ENCODE results near the gene CASP7.

Gene CASP7

GRCh38 chr10:113712755-113713639 is 33.3 kb downstream of the CASP7 start:
- DNase-seq (ENCODE audit: low read depth), result no peak

DNA sequence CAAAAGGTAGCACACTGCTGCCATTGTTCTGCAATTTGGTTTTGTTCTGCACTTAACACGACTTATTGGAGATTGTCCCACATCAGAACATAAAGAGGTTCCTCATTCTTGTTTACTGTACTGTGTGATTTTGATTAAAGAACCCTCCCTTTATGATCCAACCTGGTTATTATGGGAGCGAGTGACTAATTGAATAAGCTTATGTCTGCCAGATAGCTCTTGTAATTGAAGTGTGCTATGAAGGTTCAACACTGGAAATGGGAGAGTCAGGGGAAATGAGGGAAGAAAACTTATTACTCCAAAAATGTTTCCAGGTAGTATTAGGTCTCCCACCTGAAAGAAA is 33.9 kb downstream of the CASP7 start:
- no peak for DNase-seq (ENCODE audit: low read depth)

DNA sequence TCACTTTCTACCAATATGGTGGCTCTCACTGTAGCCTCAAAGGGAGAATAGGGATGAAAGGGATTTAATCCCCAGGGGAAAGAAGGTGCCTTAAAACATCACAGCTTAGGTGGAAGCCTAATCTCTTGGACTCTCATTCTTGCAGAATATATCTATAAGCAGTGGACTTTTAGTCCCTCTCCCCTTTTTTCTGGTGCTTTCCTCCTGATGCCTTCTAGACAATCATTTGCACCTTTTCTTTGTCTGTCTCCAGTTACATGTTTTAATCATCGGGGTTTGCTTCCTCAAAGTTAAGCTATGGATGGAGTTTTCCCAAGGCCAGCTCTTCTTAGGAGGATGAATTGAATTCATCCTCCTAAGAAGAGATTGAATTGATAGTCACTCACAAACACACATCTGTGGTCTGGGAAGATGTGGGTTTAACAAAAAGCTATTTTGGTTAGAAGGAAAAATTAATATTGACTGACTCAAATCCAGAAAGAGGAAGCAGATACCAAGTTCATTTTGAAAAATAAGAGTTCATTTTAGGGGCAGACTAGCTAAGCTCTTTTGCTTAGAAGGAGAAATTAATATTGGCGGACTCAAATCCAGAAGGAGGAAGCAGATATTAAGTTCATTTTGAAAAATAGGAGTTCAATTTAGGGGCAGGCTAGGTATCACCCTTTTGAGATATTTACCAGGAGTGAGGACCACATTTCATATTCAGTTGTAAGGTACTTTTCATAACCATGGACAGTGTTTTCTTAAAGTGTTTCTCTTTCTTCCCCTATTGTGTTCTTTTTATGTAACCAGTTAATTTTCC is 36.6 kb downstream of the CASP7 start:
- no peak for DNase-seq (ENCODE audit: low read depth)

DNA sequence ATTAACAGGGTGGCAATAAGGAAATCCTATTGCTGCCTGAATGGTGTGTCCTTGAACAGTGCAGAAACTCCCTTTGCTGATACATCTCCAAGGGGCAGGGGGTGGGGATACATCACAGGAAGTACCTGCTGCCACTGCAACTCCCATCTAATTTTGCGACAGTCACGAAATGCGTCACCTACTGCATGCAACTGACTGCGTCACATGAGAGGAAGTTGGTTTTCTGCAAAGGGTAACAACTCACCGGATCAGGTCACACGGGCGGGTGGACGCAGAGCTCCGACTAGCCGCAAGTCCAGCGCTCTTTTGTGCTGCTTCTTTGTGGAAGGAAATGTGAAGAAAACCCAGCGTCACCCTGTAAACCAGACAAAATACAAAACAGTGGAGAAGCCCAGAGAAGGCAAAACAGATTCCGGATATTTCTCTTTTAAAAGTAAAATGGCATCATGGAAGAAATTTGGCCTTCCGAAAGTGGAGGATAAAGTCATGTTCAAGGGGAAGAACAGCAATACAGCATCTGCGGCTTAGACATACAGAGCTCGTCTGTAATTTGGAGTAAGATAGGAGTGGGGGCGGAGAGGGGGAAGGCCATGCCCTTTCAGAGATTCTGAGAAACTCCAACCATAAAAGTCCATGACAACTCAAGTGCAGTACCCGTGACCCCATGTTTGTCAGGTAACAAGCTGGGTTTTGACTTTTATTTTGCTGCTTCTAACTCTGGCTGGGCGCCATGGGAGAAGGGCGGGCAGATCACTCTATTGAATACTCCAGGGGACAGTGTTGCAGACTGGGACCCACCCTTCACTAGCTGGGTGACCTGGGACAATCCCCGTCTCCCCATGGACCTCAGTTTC is 39.5 kb downstream of the CASP7 start:
- DNase-seq (ENCODE audit: low read depth), result no peak

GRCh38 chr10:113720386-113720785 is 40.7 kb downstream of the CASP7 start:
- no peak for DNase-seq (ENCODE audit: low read depth)

- no peak for DNase-seq (ENCODE audit: low read depth)
Observed at GRCh38 chr10:113732160-113732881, 52.6 kb downstream of the CASP7 start.

GRCh38 chr10:113732966-113733365 is 53.3 kb downstream of the CASP7 start:
- no peak for DNase-seq (ENCODE audit: low read depth)

DNA sequence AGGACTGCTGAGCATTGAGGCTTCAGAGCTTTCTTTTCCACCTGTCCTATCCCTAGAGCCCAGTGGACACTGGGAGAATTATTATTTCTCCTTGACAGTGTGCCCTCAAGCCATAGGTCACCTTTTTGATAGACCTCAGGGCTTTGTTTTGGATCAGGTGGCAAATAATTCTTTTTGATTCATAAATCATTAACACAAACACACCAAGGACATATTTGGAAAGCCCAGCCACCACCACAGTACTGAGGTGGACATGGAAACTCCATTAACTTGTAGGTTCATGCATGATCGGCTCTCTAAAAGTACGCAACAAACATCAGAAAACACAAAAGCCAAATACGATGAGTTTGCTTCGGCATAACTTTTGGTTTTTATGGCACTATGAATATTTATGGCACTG is 53.9 kb downstream of the CASP7 start:
- DNase-seq (ENCODE audit: low read depth), result no peak

DNA sequence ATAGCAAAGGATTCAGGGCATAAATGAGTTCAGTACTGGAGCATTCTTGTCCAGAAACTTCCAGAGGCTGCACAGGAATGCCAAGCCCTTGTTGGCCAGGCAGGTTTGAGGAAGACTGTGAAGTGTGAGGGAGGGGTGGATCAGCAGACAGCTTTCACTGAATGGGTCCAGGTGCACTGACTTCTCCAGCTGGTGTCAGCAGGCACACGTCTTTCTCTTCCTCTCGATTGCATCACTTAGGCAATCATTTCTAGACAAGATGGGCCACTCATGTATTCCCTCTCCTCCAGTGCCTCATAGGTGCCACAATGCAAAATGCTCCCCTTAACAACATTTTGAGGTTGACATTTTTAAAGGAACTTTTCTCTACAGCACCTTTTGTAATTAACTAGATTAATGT is 56.2 kb downstream of the CASP7 start:
- DNase-seq (ENCODE audit: low read depth), result no peak

- DNase-seq (ENCODE audit: low read depth), result no peak
Observed at GRCh38 chr10:113736576-113736975, 56.9 kb downstream of the CASP7 start.

GRCh38 chr10:113739031-113739430 is 59.3 kb downstream of the CASP7 start:
- no peak for DNase-seq (ENCODE audit: low read depth)

GRCh38 chr10:113739577-113739976 is 59.9 kb downstream of the CASP7 start:
- no peak for DNase-seq (ENCODE audit: low read depth)

DNA sequence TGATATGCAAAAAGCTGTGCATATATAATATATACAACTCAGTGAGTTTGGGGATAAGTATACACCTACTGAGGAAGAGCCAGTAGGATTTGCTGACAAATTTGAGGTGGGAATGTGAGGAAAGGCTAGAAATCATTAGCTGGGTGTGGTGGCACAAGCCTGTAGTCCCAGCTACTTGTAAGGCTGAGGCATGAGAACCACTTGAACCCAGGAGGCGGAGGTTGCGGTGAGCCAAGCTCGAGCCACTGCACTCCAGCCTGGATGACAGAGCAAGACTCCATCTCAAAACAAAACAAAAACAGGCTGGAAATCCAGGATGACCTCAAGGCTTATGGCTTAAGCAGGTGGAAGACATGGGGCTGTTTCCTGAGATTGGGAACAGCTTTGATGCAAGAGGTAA is 61.1 kb downstream of the CASP7 start:
- no peak for DNase-seq (ENCODE audit: low read depth)

DNA sequence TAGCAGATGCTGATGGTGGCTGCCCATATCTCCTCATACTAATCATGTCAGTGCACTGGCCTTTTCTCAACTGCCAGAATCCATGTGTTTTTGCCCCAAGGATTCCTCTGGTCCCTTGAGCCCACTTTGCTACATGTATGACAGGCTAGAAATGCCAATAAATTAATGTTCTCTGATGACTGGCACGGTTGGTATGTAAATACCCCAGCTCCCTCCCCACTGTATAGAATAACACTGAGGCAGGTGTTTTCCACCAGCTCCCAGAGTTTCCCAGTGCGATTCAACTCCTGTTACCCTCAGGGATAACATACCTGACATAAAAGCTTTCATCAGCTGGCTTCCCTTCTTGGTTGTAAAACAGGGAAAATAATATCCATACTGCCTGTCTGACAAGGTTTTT is 62.8 kb downstream of the CASP7 start:
- no peak for DNase-seq (ENCODE audit: low read depth)

GRCh38 chr10:113743594-113743993 is 63.9 kb downstream of the CASP7 start:
- DNase-seq (ENCODE audit: low read depth), result no peak

DNA sequence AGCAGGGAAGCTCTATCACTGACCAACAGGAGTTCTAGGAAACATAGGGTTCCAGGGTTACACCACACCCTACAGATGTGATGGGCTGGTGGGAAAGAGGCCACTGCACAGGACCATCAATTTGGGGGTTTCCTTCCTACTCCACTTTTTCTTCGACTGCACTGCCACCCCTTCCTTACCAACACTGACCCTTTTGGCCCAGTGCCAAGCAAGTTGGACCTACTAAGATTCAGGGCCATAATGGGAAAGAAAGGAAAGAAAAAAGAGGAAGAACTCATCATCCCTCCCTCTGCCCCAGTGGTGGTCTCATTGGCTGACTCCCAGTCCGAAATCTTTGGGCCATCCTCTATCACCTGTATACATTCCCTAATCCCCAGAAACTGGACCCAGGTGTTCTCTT is 65.7 kb downstream of the CASP7 start:
- no peak for DNase-seq (ENCODE audit: low read depth)

GRCh38 chr10:113746217-113746957 is 66.7 kb downstream of the CASP7 start:
- no peak for DNase-seq (ENCODE audit: low read depth)

DNA sequence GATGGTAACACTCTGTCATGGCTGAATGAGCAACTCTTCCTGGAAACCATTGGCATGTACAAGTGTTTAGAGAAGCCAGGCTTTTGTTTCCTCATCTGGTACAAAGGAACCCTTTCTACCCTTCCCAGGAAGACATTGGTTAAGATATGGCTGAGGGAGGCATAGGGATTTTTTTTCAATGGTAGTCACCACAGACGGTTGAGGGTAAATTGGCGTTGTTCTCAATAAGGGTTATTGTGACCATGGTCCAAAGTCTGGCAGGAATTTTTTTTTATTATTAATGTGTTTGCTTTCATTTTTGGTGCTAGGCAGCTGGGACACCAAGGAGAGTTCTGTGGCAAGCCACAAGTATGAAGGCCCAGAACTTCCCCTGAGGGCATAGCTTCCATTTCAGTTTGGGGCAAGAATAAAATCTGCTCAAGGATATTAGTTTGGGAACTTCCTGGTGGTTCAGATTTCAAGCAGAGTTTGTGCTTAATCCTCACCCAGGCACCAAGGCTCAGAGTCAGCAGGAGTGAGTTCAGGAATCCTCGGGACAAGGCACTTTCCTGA is 71.5 kb downstream of the CASP7 start, which contains the start of gene PLEKHS1:
PLEKHS1 (plus strand) TSS at position 502 of the 552 bp plus-strand sequence. CDS start 3,596 bp downstream, outside the sequence.
- DNase-seq (ENCODE audit: low read depth), result no peak

DNA sequence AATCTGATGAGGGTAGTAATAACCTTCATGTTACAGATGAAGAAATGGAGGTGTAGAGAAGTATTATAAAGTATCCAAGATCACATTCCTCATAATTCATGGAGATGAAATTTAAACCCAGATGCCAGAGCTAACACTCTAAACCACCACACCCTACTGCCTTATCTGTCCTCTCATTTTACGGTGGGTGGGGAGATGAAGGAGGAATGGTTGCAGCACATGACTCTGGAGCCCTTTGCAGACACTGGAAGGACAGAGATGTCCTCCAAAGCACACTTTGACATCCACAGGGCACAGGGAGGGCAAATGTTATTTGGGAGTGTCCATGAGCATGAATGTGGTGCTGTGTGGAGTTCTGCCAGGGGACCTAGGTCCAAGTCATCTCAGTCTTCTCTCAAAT is 72.8 kb downstream of the CASP7 start:
- no peak for DNase-seq (ENCODE audit: low read depth)

GRCh38 chr10:113753020-113753692 is 73.4 kb downstream of the CASP7 start:
- no peak for DNase-seq (ENCODE audit: low read depth)

Measured in activated T-helper 9 cell treated with anti-CD3 and anti-CD28 coated beads, Interleukin-2, amount 50 U/mL, for 16 hours (primary cell).